HCT116 (cell line): Measurements from ENCODE around the gene PIK3CD. TPM values are rescaled to one million over a fixed set of nuclear protein-coding genes. Genes with fewer than 3 reads are reported as not detected.

Experiments
- ATAC-seq: fragments of 200-7000 bp; cut with Tn5 transposase; 2 replicates; pipeline ENCODE4 v1.9.1; 2020; ENCODE audit warnings: mild to moderate bottlenecking, moderate library complexity
- BruUV-seq: library from RNA; stranded (reverse); fragments of 400-500 nt; replicated peaks from 2 replicates; lab custom pipeline; 2021; lab: Mats Ljungman, UMichigan
- CTCF ChIA-PET: fragments of 300-600 bp; sonication (Branson Sonifier 250); formaldehyde crosslinking; loops from one replicate; lab custom pipeline; 2021; ENCODE audit warnings: antibody characterized with exemption; lab: Charles Lee
- POLR2A ChIA-PET: fragments of 300-600, 350-600 bp; sonication (Branson Sonifier 250); formaldehyde crosslinking; loops from one replicate; lab custom pipeline; 2021; ENCODE audit warnings: antibody characterized with exemption; lab: Charles Lee
- RAD21 ChIA-PET, 2 experiments: fragments of 300-600 bp; sonication (Branson Sonifier 250); formaldehyde crosslinking; loops; one replicate each; lab custom pipeline; 2023; ENCODE audit warnings: low total read pairs in 2 of 2; ENCODE audit not compliant: uncharacterized antibody in 2 of 2, unreplicated experiment in 2 of 2, low non-redundant PET in 1 of 2; lab: Charles Lee
- DNase-seq: peaks from one replicate; pipeline ENCODE4 v3.0.0-alpha.2; 2010; ENCODE audit warnings: low read depth, low spot score
- H2AFZ ChIP-seq: fragments of 200-600 bp; shearing (Covaris generic), sonication (generic); 2 replicates; pipeline ENCODE4 v1.6.1; 2017; ENCODE audit warnings: low read depth, mixed run types, mixed read lengths, antibody characterized with exemption, low read length; ENCODE audit not compliant: poor library complexity, severe bottlenecking
- H3K27ac ChIP-seq: 2 replicates; pipeline ENCODE4 v1.5.1; 2012; ENCODE audit warnings: low read depth, low read length
- H3K27me3 ChIP-seq: fragments of 200-600 bp; sonication (generic); 2 replicates; pipeline ENCODE4 v1.6.1; 2016; ENCODE audit warnings: mixed run types, low read length, mixed read lengths; ENCODE audit not compliant: insufficient read depth
- H3K36me3 ChIP-seq, 2 experiments: fragments of 200-500 bp in 1 of 2; fragments of 200-600 bp in 1 of 2; sonication (Bioruptor generic) in 1 of 2; sonication (generic) in 1 of 2; 2 replicates each; pipeline versions ENCODE4 v1.5.1 to v1.6.1; 2014 to 2016; ENCODE audit warnings: low read length in 2 of 2, inconsistent platforms in 1 of 2, mixed read lengths in 1 of 2, mixed run types in 1 of 2; ENCODE audit not compliant: insufficient read depth in 2 of 2, control insufficient read depth in 1 of 2
- H3K4me1 ChIP-seq, 2 experiments: fragments of 200-600 bp in 1 of 2; sonication (generic) in 1 of 2; 2 replicates each; pipeline versions ENCODE4 v1.5.1 to v1.6.1; 2012 to 2017; ENCODE audit warnings: low read length in 2 of 2, inconsistent platforms in 1 of 2, mild to moderate bottlenecking in 1 of 2, mixed read lengths in 1 of 2, mixed run types in 1 of 2, moderate library complexity in 1 of 2; ENCODE audit not compliant: insufficient read depth in 2 of 2, control insufficient read depth in 1 of 2
- H3K4me2 ChIP-seq: fragments of 200-600 bp; sonication (generic); 2 replicates; pipeline ENCODE4 v1.6.1; 2017; ENCODE audit warnings: mixed run types, low read length, mixed read lengths
- H3K4me3 ChIP-seq, 2 experiments: fragments of 200-600 bp in 1 of 2; sonication (generic) in 1 of 2; replicated peaks in 1 of 2; 2 replicates each; pipeline ENCODE4 v1.5.1; 2011 to 2016; ENCODE audit warnings: low read length in 2 of 2, control low read depth in 1 of 2, low read depth in 1 of 2, mild to moderate bottlenecking in 1 of 2, mixed read lengths in 1 of 2, mixed run types in 1 of 2
- H3K79me2 ChIP-seq: fragments of 200-600 bp; sonication (generic); 2 replicates; pipeline ENCODE4 v1.6.1; 2017; ENCODE audit warnings: mild to moderate bottlenecking, mixed run types, low read length, moderate library complexity, mixed read lengths; ENCODE audit not compliant: insufficient read depth
- H3K9ac ChIP-seq: fragments of 200-600 bp; sonication (generic); 2 replicates; pipeline ENCODE4 v1.6.1; 2016; ENCODE audit warnings: low read length, mixed read lengths
- H3K9me2 ChIP-seq: fragments of 200-600 bp; sonication (generic), shearing (Covaris generic); 2 replicates; pipeline ENCODE4 v1.6.1; 2017; ENCODE audit warnings: mixed run types, mild to moderate bottlenecking, moderate library complexity; ENCODE audit not compliant: insufficient read depth
- H3K9me3 ChIP-seq, 2 experiments: fragments of 200-500 bp in 1 of 2; fragments of 200-600 bp in 1 of 2; sonication (Bioruptor generic) in 1 of 2; sonication (generic) in 1 of 2; 2 replicates each; pipeline ENCODE4 v1.6.1; 2014 to 2017; ENCODE audit warnings: low read length in 2 of 2, mixed read lengths in 2 of 2, inconsistent platforms in 1 of 2, low read depth in 1 of 2, mild to moderate bottlenecking in 1 of 2, mixed run types in 1 of 2, moderate library complexity in 1 of 2; ENCODE audit not compliant: control insufficient read depth in 1 of 2, insufficient read depth in 1 of 2
- H4K20me1 ChIP-seq: fragments of 200-600 bp; sonication (generic), shearing (Covaris generic); 2 replicates; pipeline ENCODE4 v1.6.1; 2017; ENCODE audit warnings: mixed run types, mild to moderate bottlenecking, moderate library complexity; ENCODE audit not compliant: insufficient read depth
- CTCF ChIP-seq, 3 experiments: fragments of 200-600 bp in 1 of 3; sonication (generic) in 1 of 3; IDR thresholded peaks in 2 of 3; conservative IDR thresholded peaks in 1 of 3; 2 replicates each; pipeline ENCODE4 v1.5.1; 2012 to 2017; ENCODE audit warnings: low read depth in 2 of 3, low read length in 2 of 3, antibody characterized with exemption in 1 of 3, borderline replicate concordance in 1 of 3, control low read depth in 1 of 3, mild to moderate bottlenecking in 1 of 3, mixed read lengths in 1 of 3, mixed run types in 1 of 3, moderate library complexity in 1 of 3; ENCODE audit not compliant: insufficient read depth in 1 of 3
- ELF1 ChIP-seq: IDR thresholded peaks from 2 replicates; pipeline ENCODE4 v1.6.1; 2012; ENCODE audit warnings: low read depth, borderline replicate concordance
- EZH2 ChIP-seq: fragments of 200-600 bp; sonication (generic); IDR thresholded peaks from 2 replicates; pipeline ENCODE4 v1.6.1; 2017; ENCODE audit warnings: antibody characterized with exemption, mixed run types
- EZH2phosphoT487 ChIP-seq: fragments of 200-600 bp; IDR thresholded peaks from 2 replicates; pipeline ENCODE4 v1.6.1; 2018; ENCODE audit warnings: antibody characterized with exemption, borderline replicate concordance
- FOSL1 ChIP-seq: IDR thresholded peaks from 2 replicates; pipeline ENCODE4 v1.6.1; 2012; ENCODE audit warnings: low read depth
- JUND ChIP-seq: IDR thresholded peaks from 2 replicates; pipeline ENCODE4 v1.6.1; 2012
- MAX ChIP-seq: IDR thresholded peaks from 2 replicates; pipeline ENCODE4 v1.6.1; 2012
- POLR2A ChIP-seq: IDR thresholded peaks from 2 replicates; pipeline ENCODE4 v1.7.0; 2011; ENCODE audit warnings: borderline replicate concordance; ENCODE audit not compliant: insufficient read depth, insufficient read length; ENCODE audit errors: extremely low read depth
- RAD21 ChIP-seq: IDR thresholded peaks from 2 replicates; pipeline ENCODE4 v1.6.1; 2012; ENCODE audit warnings: low read depth, mild to moderate bottlenecking
- REST ChIP-seq: IDR thresholded peaks from 2 replicates; pipeline ENCODE4 v1.6.1; 2012; ENCODE audit warnings: low read depth
- SP1 ChIP-seq: IDR thresholded peaks from 2 replicates; pipeline ENCODE4 v1.6.1; 2012; ENCODE audit warnings: low read depth
- SRF ChIP-seq: IDR thresholded peaks from 2 replicates; pipeline ENCODE4 v1.6.1; 2012; ENCODE audit warnings: low read depth
- TCF7L2 ChIP-seq: IDR thresholded peaks from 2 replicates; pipeline ENCODE4 v1.7.0; 2011; ENCODE audit warnings: borderline replicate concordance, inconsistent platforms; ENCODE audit not compliant: insufficient read depth, insufficient read length; ENCODE audit errors: extremely low read depth
- YY1 ChIP-seq: IDR thresholded peaks from 2 replicates; pipeline ENCODE4 v1.6.1; 2011; ENCODE audit warnings: low read length, low read depth, moderate library complexity, mild to moderate bottlenecking; ENCODE audit not compliant: insufficient replicate concordance; ENCODE audit errors: extremely low read depth
- ZFX ChIP-seq: fragments of 450-650 bp; IDR thresholded peaks from 2 replicates; pipeline ENCODE4 v1.6.1; 2017
- ZNF274 ChIP-seq: fragments of 200-500 bp; sonication (Bioruptor generic); IDR thresholded peaks from 2 replicates; pipeline ENCODE4 v1.6.1; 2014; ENCODE audit warnings: mild to moderate bottlenecking, low read depth, low read length, inconsistent platforms
- intact Hi-C: fragments of 100-400 bp; cut with micrococcal nuclease; formaldehyde crosslinking; loops from 2 replicates; pipeline ENCODE4 v1.10.0; 2022
- total RNA-seq: library from RNA; stranded (reverse); gene quantifications from one replicate; pipeline ENCODE4 v1.2.1, GENCODE V29; 2021; ENCODE audit not compliant: unreplicated experiment

Gene PIK3CD
- total RNA-seq, 1 experiment from 2014 or later = 9.2 TPM

- BruUV-seq = no TSS peak
- ATAC-seq = no peak
- POLR2A ChIA-PET = no interaction called here
These were observed 78.8 kb downstream of the PIK3CD start for GRCh38 chr1:9730096-9730901.

More at GRCh38 chr1:9730096-9730901, 78.8 kb downstream of the PIK3CD start:
- Histone ChIP-seq H3K36me3 (peaks cover 37 to 45% of the 10 kb centered on the region in 2 experiments), H3K9ac (no peak overlapping the region), H2AFZ (no peak overlapping the region), H4K20me1 (no peaks in the 10 kb centered on the region), H3K79me2 (no peaks in the 10 kb centered on the region), H3K27ac (no peak overlapping the region), H3K9me2 (no peaks in the 10 kb centered on the region)
- TF ChIP-seq ZNF274 (no peak), SP1 (no peak), ZFX (no peak), TCF7L2 (no peak), REST (no peak), POLR2A (no peak), FOSL1 (no peak), JUND (no peak), YY1 (no peak), RAD21 (no peak), EZH2 (no peak), EZH2phosphoT487 (no peak), SRF (no peak), CTCF (IDR thresholded peaks at IDR 0.05 in 2 of 3, conservative IDR thresholded peaks at IDR 0.05 in 1 of 3; ENCODE audit: borderline replicate concordance in 1 of 3, insufficient read depth in 1 of 3, low read depth in 2 of 3, low read length in 2 of 3) (no peak), MAX (no peak), ELF1 (no peak)
- TF ChIP-seq, all 23 proteins: peak for 0
- Histone ChIP-seq H3K4me2 (no peak overlapping the region), H3K4me3 (no peak overlapping the region), H3K27me3 (no peaks in the 10 kb centered on the region), H3K4me1 (no peaks in the 10 kb centered on the region), H3K9me3 (no peaks in the 10 kb centered on the region)
- ChIA-PET CTCF (no interaction called here), RAD21 (no interaction called here)
- DNase-seq = no peak
- intact Hi-C loops = no loop called here
